Measurements from ENCODE around the gene LDHAL6B. TPM values are rescaled to one million over a fixed set of nuclear protein-coding genes. Genes with fewer than 3 reads are reported as not detected.

The LDHAL6B gene
- total RNA-seq, 1 donor from 2014 or later = not detected

GRCh38 chr15:59217876-59218498 is 11.3 kb downstream of the LDHAL6B start:
- peak; percentile 77 for DNase-seq (ENCODE audit: low read depth, low spot score)

- no peak for DNase-seq (ENCODE audit: low read depth, low spot score)
These were observed 12.1 kb downstream of the LDHAL6B start for GRCh38 chr15:59218710-59219109.

- DNase-seq (ENCODE audit: low read depth, low spot score) = no peak
These were observed 15.2 kb downstream of the LDHAL6B start for GRCh38 chr15:59221511-59222505.

GRCh38 chr15:59222906-59223550 is 16.4 kb downstream of the LDHAL6B start:
- DNase-seq (ENCODE audit: low read depth, low spot score) = no peak

GRCh38 chr15:59223736-59224135 is 17.1 kb downstream of the LDHAL6B start:
- no peak for DNase-seq (ENCODE audit: low read depth, low spot score)

- no peak for DNase-seq (ENCODE audit: low read depth, low spot score)
These were observed 17.8 kb downstream of the LDHAL6B start for GRCh38 chr15:59224474-59224873.

GRCh38 chr15:59227021-59227420 is 20.4 kb downstream of the LDHAL6B start:
- no peak for DNase-seq (ENCODE audit: low read depth, low spot score)

GRCh38 chr15:59229015-59229414 is 22.4 kb downstream of the LDHAL6B start:
- DNase-seq (ENCODE audit: low read depth, low spot score) = no peak

- no peak for DNase-seq (ENCODE audit: low read depth, low spot score)
These were observed 22.8 kb downstream of the LDHAL6B start for GRCh38 chr15:59229453-59229852.

- no peak for DNase-seq (ENCODE audit: low read depth, low spot score)
These were observed 23.9 kb downstream of the LDHAL6B start for GRCh38 chr15:59230531-59231055.

GRCh38 chr15:59232476-59232875 is 25.8 kb downstream of the LDHAL6B start:
- peak; percentile 84 for DNase-seq (ENCODE audit: low read depth, low spot score)

- no peak for DNase-seq (ENCODE audit: low read depth, low spot score)
These were observed 29.8 kb downstream of the LDHAL6B start for GRCh38 chr15:59236394-59236793.

- DNase-seq (ENCODE audit: low read depth, low spot score) = peak; percentile 41
These were observed 30.6 kb downstream of the LDHAL6B start for GRCh38 chr15:59237119-59237855.

- no peak for DNase-seq (ENCODE audit: low read depth, low spot score)
These were observed 31.3 kb downstream of the LDHAL6B start for GRCh38 chr15:59237924-59238331.

GRCh38 chr15:59240036-59240435 is 33.4 kb downstream of the LDHAL6B start:
- no peak for DNase-seq (ENCODE audit: low read depth, low spot score)

- DNase-seq (ENCODE audit: low read depth, low spot score) = no peak
These were observed 36.0 kb downstream of the LDHAL6B start for GRCh38 chr15:59242649-59243048.

- DNase-seq (ENCODE audit: low read depth, low spot score) = no peak
These were observed 37.0 kb downstream of the LDHAL6B start for GRCh38 chr15:59243622-59244021.

- DNase-seq (ENCODE audit: low read depth, low spot score) = no peak
These were observed 37.7 kb downstream of the LDHAL6B start for GRCh38 chr15:59244337-59244736.

- DNase-seq (ENCODE audit: low read depth, low spot score) = no peak
These were observed 38.9 kb downstream of the LDHAL6B start for GRCh38 chr15:59245559-59245958.

- DNase-seq (ENCODE audit: low read depth, low spot score) = peak; percentile 49
These were observed 40.7 kb downstream of the LDHAL6B start for GRCh38 chr15:59247364-59247763.

GRCh38 chr15:59249816-59250215 is 43.2 kb downstream of the LDHAL6B start:
- DNase-seq (ENCODE audit: low read depth, low spot score) = no peak
